Parathyroid adenoma (tissue), 2 donors: ENCODE measurements around the gene XYLT1.

Experiments
- H2AFZ ChIP-seq: fragments of 300-600 bp; sonication (generic); one replicate; pipeline ENCODE4 v1.7.0; 2017; ENCODE audit warnings: antibody characterized with exemption, mild to moderate bottlenecking
- H3K27ac ChIP-seq: fragments of 300-600 bp; sonication (generic); one replicate; pipeline ENCODE4 v1.7.0; 2017
- H3K27me3 ChIP-seq: fragments of 300-600 bp; sonication (generic); one replicate; pipeline ENCODE4 v1.7.0; 2017; ENCODE audit warnings: low read length; ENCODE audit not compliant: control insufficient read depth, insufficient read depth
- H3K36me3 ChIP-seq: fragments of 300-600 bp; sonication (generic); one replicate; pipeline ENCODE4 v1.7.0; 2017; ENCODE audit warnings: low read length; ENCODE audit not compliant: control insufficient read depth, insufficient read depth
- H3K4me1 ChIP-seq: fragments of 300-600 bp; sonication (generic); one replicate; pipeline ENCODE4 v1.7.0; 2017; ENCODE audit warnings: control low read depth
- H3K4me2 ChIP-seq: fragments of 300-600 bp; sonication (generic); one replicate; pipeline ENCODE4 v1.7.0; 2017; ENCODE audit warnings: low read length
- H3K4me3 ChIP-seq: fragments of 300-600 bp; sonication (generic); one replicate; pipeline ENCODE4 v1.7.0; 2017; ENCODE audit warnings: low read depth, low read length
- H3K79me2 ChIP-seq: fragments of 300-600 bp; sonication (generic); one replicate; pipeline ENCODE4 v1.7.0; 2017; ENCODE audit warnings: control low read depth
- H3K9ac ChIP-seq: fragments of 300-600 bp; sonication (generic); one replicate; pipeline ENCODE4 v1.7.0; 2017; ENCODE audit warnings: mild to moderate bottlenecking
- H3K9me3 ChIP-seq: fragments of 300-600 bp; sonication (generic); one replicate; pipeline ENCODE4 v1.7.0; 2017; ENCODE audit warnings: low read length; ENCODE audit not compliant: control insufficient read depth
- CTCF ChIP-seq: fragments of 300-600 bp; sonication (generic); IDR thresholded peaks from one replicate; pipeline ENCODE4 v1.7.0; 2017; ENCODE audit warnings: antibody characterized with exemption, mild to moderate bottlenecking
- donor health status: primary hyperparathyroidism.

Gene XYLT1

GRCh38 chr16:17395849-17396480 lies 74.8 kb downstream of the XYLT1 start:
- H3K4me2 ChIP-seq = no peak overlapping the region
- H3K9ac ChIP-seq = no peak overlapping the region
- no peaks in the 10 kb centered on the region for H3K27me3 ChIP-seq
- H3K4me1 ChIP-seq = peaks cover 25% of the 10 kb centered on the region
- no peaks in the 10 kb centered on the region for H3K36me3 ChIP-seq
- no peaks in the 10 kb centered on the region for H3K9me3 ChIP-seq
- H3K27ac ChIP-seq = peak overlapping the region; percentile 22
- H3K4me3 ChIP-seq = no peak overlapping the region
- H3K79me2 ChIP-seq = no peaks in the 10 kb centered on the region
- peak overlapping the region; percentile 36 for H2AFZ ChIP-seq
- no peak for TF ChIP-seq CTCF

- TF ChIP-seq CTCF = no peak
- H3K27ac ChIP-seq = no peak overlapping the region
Observed at GRCh38 chr16:17392857-17393692, 77.7 kb downstream of the XYLT1 start.

GRCh38 chr16:17392127-17392856 lies 78.5 kb downstream of the XYLT1 start:
- no peak overlapping the region for H3K27ac ChIP-seq
- peaks cover 22% of the 10 kb centered on the region for H3K4me1 ChIP-seq
- H3K9ac ChIP-seq = no peak overlapping the region
- no peaks in the 10 kb centered on the region for H3K79me2 ChIP-seq
- H3K9me3 ChIP-seq = no peaks in the 10 kb centered on the region
- no peak overlapping the region for H3K4me2 ChIP-seq
- no peaks in the 10 kb centered on the region for H3K36me3 ChIP-seq
- H3K4me3 ChIP-seq = no peak overlapping the region
- no peak overlapping the region for H2AFZ ChIP-seq
- no peaks in the 10 kb centered on the region for H3K27me3 ChIP-seq
- TF ChIP-seq CTCF = no peak

More at GRCh38 chr16:17392857-17393692, 77.7 kb downstream of the XYLT1 start:
- Histone ChIP-seq H3K36me3 (no peaks in the 10 kb centered on the region), H3K9me3 (no peaks in the 10 kb centered on the region), H3K79me2 (no peaks in the 10 kb centered on the region), H3K4me1 (peaks cover 25% of the 10 kb centered on the region), H3K9ac (no peak overlapping the region), H2AFZ (no peak overlapping the region), H3K27me3 (no peaks in the 10 kb centered on the region), H3K4me2 (no peak overlapping the region), H3K4me3 (no peak overlapping the region)

GRCh38 chr16:17391715-17392114 lies 79.0 kb downstream of the XYLT1 start:
- Histone ChIP-seq H3K4me1 (peaks cover 16% of the 10 kb centered on the region), H3K27ac (peak overlapping the region; percentile 43), H3K9ac (no peak overlapping the region)

More at GRCh38 chr16:17391715-17392114, 79.0 kb downstream of the XYLT1 start:
- TF ChIP-seq CTCF = no peak
- H3K9me3 ChIP-seq = no peaks in the 10 kb centered on the region
- no peaks in the 10 kb centered on the region for H3K79me2 ChIP-seq
- H3K4me2 ChIP-seq = no peak overlapping the region
- H3K4me3 ChIP-seq = no peak overlapping the region
- H3K36me3 ChIP-seq = no peaks in the 10 kb centered on the region
- no peaks in the 10 kb centered on the region for H3K27me3 ChIP-seq
- no peak overlapping the region for H2AFZ ChIP-seq
